ENCODE measurements around the gene TBL1X.
A peak's percentile ranks its signal among the peaks of the same experiment; 100 is the strongest.
"Not testable (repeated sequence)": the region's sequence is repeated elsewhere in the genome, so short reads cannot be mapped to it uniquely, and the experiment has no call there.

The TBL1X gene

DNA sequence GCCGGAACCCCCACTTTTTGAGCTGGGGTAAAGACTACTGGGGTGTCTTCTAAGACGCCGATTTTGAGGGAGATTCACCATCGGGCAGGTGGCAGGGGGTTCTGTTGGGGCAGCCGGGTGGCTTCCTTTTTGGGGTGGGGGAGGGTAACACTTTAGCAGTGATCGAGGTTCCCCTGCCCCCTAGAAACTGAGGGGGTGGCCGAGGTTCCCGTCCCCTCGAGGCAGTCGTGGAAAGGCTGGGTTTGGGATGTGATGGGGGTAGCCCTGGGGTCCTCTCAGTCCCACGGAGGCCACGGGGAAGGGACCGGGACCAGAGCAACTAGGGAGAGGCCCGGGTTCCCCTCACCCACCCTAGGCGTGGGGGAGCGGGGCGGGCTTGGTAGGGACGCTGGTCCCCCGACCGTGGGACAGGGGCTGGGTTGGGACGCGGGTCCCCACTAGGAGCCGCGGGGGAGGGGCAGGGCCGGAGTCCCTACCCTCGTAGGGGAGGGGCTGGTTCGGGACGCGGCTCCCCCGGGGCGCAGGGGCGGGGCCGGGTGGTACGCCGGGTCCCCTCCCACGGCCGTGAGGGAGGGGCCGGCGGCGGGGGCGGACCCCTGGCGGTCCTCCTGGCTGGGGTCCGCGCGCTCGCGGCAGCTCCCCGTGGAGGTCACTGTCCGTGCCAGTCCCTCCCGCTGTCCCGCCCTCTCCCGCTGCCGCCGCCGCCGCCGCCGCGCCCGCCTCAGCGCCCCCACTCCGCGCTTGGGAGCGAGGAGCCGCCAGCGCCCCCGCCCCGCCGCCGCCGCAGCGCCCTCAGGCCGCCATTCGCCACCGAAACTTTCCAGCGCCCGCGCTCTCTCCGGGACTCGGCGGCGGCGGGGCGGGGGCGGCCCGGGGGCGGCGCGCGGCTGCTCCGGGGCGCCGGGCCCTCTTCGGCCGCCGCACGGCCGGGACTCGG, at the start of gene TBL1X:
TSS of gene TBL1X (plus strand) at position 624 of the 937 bp plus-strand sequence. CDS start 188,529 bp downstream, outside the sequence.
- DNase-seq = peak; percentile 44 to 51

DNA sequence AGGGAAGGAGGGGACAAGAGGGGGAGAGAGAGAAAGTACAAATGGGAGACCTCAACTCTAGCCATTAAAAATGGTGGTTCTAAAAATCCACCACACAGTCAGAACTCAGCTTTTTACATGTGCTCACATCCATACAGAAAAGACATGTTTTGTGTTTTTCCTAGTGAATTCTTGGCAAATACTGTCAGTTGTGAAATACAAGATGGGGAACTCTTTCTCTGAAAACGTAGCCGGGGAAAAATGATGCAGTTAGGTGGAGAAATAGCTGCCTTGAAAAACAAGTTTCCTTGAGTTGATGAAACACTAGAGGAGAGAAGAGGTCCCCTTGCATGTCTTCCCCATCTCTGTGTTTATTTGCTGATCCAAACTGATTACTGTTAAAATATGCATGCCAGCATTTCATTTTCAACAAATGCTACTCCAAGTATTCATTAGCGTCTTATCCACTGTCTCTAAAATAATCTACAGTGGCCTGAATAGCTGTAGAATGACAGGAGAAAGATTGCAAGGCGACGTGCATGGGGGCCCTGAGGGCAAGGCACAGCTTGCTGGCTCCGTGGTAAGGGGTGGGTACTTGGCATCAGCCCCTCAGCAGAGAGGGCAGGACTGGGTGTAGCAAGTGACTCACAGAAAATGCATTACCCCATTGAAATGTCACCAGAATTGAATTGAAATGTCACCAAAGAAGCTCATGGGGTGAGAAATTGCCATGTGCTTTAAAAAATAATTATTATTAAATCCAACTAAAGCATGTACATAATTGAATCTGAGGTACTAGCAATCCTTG, 48.1 kb upstream of the TBL1X start:
- DNase-seq = no peak

DNA sequence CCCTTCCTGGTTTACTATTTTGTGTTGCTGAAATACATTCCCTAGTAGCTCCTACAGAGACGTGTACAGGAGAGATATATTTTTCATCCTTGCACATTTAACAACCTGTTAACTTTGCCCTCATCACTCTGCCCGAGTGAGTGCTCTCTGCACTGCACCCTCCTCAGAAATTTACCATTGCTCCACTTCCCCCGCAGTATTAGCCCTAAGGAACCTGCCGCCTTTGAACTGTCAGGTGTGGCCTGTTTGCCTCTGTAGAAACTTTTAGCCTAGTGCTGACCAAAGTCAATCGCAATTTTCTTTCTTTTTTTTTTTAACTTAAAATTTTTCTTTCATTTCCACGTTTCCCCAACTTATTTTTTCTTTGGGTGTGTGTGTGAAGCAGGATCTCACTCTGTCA, 46.6 kb upstream of the TBL1X start:
- DNase-seq = no peak

DNA sequence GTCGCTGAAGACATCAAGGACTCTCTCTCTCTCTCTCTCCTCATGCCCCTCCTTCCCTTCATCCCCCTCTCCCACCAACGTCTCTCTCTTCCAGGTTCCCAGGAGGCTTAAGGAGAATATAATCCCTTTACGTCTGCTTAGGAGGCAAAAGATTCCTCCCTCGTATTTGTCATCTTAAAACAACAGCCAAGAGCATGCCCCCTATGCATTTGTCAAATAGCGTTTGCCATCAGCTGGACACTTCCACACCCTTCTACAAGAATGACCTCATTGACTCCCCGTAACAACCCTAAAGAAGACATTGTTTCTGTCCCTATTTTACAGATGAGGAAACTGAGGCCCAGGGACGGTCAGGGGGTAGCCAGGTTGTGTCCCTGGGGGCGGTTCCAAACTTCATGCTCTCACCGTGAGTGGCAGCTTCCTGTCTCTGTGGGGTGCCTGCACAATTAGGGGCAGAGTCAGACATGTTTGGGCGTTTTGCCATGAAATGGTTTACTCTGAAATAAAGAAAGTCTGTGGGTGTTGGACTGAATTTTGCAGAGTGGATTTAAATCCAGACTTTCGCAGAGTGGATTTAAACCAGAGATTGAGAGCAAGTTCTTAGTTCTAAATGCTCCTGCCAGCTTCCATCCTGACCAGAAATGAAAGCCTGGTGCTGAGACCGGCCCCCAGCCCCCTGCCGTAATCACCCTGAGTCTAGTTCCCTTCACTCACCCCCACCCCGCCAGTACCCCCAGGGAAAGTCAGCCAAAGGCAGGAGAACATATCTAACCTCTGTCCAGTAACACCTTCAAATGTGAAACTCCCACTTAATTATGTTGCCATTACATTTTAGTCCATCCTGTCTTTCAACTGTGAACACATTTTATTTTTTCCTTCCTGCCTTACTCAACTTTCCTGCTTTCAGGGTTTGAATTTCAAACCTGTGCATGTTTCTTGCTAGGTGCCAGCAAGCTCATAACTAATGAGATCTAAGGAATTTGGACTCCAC, 44.3 kb upstream of the TBL1X start:
- no peak for DNase-seq

DNA sequence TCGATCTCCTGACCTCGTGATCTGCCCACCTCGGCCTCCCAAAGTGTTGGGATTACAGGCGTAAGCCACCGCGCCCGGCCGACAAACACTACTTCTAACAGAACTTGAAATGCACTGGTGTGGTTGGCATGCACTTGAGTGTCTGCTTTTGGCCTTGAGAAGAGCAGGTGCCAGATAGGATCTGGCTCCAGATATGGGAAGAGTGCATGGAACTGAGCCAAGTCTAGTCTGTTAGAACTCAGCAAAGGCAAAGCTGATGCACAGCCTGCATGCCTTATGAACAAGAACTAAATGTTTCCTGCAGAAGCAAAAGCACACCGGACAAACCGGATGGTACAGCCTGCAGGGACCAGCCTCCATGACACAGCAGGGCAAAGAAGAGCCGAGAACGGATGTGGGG, 35.1 kb upstream of the TBL1X start:
- DNase-seq = no peak

DNA sequence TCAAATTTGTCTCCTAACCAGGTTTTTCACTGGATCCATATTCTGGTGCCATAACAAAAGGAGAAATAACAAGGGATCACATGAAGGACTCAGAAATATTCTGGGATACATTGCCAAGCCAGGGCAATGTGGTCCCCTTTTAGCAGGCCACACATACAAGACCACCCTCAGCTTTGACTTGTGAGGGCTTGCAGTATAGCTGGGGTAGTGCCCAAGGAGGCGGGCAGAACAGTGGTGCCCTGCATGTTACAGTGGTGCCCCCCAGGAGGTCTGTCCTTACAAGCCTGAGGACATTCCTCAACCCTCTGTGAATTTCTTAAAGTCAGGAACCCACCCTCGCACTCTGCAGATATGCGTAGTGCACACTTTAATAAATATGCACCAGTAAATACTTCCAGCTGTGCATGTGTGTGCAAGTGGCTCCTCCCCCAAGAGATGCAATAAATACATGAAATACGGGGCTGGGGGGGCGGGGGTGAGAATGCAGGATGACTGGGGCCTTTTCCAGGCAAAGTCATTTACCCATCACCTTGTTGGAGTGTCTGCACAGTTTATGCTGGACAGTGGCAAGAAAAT, 34.4 kb upstream of the TBL1X start:
- no peak for DNase-seq

DNA sequence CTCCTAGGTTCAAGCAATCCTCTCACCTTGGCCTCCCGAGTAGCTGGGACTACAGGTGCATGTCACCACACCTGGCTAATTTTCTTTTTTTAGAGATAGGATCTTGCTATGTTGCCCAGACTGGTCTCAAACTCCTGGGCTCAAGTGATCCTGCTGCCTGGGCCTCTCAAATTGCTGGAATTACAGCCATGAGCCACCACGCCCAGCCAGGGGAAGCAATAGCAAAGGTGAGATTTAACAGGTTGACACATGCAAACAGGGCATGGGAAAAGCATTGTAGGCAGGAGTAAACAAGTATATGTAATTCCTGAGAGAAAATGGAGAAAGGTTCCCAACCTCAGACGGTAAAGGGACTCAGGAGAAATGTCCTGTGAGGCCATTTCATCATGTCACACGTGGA, 33.6 kb upstream of the TBL1X start:
- DNase-seq = no peak

DNA sequence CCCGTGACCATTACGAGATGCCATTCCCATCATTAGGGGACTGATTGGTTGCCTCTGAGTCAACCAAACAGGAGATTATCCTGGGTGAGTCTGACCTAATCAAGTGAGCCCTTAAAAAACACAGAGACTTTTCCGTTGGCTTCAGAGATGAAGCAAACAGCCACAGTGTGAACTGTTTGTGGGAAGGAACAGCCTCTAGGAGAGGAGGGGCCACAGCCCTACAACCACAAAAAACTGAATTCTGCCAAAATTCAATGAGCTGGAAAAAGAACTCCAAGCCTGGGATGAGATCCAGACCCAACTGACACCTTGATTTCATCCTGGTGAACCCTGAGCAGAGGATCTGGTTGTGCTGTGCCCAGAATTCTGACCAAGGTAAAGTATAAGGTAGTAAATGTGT, 31.3 kb upstream of the TBL1X start:
- no peak for DNase-seq

DNA sequence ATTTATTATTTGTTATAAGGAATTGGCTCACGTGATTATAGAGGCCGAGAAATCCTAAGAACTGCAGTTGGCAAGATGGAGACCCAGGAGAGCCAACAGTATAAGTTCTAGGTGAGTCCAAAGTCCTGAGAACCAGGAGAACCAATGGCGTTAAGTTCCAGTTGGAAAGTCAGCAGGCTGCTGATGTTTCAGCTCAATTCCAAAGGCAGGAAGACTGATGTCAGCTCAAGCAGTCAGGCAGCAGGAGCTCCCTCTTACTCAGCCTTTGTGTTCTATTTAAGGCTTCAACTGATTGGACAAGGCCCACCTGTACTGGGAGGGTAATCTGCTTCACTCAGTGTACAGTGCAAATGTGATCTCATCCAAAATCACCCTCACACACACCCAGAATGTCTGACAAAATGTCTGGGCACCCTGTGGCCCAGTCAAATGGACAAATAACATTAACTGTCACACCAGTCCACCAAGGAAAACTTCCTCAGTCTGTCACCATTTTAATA, 30.8 kb upstream of the TBL1X start:
- DNase-seq = no peak

DNA sequence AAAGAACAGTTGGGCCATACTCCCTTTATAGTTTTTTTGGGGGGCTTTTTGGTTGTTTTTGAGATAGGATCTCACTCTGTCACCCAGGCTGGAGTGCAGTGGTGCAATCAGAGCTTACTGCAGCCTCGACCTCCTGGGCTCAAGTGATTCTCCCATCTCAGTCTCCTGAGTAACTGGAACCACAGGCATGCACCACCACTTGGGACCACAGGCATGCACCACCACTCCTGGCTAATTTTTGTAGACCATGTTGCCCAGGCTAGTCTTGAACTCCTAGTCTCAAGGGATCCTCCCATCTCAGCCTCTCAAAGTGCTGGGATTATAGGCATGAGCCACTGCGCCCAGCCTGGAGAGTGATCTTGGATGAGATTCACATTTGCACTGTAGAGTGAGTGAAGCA, 29.8 kb upstream of the TBL1X start:
- DNase-seq = not testable (repeated sequence)

DNA sequence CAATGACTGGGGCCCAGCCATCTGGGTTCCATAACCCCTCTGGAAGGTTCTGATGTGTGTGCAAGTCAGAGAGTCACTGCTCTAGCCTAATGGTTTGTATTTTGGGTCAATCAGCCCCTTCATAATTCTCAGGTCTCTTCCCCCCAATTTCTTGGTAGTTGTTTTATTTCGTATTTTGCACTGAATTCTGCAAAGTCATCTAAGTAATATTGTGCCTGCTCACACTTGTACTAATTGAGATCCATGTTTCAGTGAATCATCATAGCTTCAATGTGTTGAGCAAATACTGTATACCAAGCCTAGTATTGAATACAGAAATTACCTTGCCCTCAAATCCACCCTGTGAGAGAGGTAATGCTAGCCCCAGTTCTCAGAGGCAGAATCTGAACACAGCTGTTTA, 28.0 kb upstream of the TBL1X start:
- no peak for DNase-seq

DNA sequence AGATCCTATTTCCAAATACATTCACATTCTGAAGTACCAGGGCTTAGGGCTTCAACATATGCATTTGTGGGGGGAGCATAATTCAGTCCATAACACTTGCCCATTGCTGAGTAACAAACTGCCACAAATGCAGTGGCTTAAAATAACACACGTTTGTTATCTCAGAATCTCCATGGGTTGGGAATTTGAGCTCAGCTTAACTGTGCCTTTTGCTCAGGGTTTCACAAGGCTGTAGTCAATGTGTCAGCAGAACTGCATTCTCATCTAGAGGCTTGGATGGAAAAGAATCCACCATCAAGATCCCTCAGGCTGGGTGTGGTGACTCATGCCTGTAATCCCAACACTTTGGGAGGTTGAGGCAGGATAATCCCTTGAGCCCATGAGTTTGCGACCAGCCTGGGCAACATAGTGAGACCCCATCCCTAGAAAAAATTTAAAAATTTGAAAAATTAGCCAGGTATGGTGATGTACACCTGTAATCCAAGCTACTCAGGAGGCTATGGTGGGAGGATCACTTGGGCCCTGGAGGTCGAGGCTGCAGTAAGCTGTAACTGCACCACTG, 25.8 kb upstream of the TBL1X start:
- no peak for DNase-seq

DNA sequence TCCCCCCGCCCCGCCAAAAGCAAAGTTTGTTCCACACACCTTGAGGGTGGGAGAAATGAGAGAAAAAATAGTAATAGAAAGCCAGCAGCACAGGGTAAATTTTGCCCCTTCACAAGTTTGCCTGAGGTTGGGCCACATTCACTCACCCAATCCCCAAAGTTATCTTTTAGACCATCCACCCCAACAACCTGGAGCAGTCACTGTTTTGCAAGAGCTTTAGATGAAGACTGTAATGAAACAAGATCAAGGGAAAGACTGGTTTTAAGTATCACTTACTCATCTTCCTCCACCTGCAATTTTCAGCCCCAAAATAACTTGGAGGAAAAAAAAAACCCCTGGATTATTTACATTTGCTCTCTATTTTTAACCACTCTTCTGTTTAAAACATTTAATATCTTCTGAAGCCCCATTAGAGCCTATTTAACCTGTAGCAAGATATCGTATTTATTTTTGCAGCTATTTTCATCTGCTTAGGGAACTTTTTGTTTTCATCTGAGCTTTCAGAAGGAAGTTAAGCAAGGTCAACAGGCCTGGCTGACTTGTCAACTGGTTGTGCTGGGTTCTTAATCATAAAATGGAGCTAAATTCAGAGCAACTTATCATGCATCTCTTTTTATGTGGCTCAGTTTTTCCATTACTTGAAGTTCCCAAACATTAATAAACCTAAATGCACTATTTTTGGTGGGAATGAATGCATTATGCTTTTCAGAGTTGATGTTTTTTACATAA, 24.6 kb upstream of the TBL1X start:
- DNase-seq = no peak

DNA sequence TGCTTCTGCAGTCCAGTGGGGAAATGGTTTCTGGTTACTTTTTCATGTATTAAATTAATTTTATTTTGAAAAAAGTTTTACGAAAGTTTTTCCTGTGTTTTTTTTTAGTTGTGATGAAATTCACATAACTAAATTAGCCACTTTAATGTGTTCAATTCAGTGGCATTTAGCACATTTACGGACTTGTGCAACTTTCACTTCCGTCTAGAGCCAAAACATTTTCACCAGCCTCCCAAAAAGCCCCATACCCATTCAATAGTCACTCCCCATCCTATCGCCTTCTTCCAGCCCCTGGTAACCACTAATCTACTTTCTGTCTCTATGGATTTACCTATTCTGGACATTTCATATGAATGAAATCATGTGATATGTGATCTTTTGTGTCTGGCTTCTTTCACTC, 22.8 kb upstream of the TBL1X start:
- DNase-seq = no peak

DNA sequence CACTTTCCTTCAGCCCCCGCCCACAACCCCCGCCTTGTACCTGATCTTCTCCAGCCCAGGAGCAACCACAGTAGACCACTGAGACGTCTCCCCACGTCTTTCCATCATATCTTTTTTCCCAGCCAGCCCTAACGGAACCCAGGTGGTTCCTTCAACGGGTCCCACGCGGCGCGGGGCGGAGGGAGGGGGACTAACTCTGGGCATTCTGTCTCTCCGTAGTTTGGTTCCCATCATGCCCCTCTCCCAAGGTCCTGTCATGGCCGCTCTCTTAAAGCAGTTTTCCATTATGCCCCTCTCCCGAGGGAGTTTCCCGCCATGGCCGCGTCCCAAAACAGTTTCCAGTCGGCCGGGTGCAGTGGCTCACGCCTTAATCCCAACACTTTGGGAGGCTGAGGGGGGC, 21.5 kb upstream of the TBL1X start:
- DNase-seq = no peak

DNA sequence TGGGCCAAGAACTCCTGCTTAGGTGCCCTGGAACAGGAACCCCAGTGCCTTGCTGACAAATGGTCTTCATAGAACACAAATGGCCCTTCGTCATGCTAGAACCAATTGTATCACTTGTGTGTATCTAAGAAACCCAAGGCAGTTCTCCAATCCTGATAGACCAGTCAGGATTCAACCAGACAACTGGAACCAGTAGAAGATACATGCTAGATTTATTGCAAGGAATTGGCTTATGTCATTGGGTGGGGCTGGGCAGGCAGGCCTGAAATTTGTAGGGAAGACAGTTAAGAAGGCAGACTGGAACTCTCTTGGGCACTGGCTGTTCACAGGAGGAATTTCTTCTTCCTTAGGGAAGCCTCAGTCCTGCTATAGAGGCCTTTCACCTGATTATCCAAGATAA, 17.0 kb upstream of the TBL1X start:
- no peak for DNase-seq

DNA sequence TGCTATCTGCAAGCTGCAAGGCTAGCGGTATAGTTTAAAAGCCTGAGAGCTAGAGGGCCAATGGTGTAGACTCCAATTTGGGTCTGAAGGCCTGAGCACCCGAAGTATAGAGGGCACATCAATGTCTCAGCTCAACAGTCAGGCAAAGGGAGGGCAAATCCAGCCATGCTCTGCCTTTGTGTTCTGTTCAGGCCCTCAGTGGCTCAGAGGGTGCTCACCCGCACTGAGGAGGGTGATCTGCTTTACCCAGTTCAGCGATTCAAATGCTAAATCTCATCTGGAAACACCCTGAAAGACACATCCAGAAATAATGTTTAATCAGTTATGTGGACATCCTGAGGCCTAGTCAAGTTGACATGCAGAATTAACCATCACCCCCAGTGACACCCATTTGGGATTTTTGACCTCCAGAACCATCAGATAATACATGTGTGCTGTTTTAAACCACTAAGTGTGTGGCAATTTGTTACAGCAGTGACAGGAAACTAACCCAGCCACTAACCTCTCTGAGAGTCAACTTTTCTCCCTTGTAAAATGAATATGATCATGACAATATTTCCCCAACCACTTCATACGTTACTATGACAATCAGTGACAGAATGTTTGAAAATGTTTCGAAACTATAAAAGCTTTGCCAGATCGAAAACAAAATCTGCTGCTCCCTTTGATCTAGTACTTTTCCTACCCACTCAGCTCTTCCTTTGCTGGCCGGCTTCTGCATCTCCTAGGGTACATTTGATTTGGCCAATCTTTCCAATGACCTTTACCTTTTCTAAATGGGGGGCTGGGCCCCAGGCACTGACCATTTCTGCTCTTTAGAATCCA, 8.4 kb upstream of the TBL1X start:
- peak; percentile 25 to 70 for DNase-seq

DNA sequence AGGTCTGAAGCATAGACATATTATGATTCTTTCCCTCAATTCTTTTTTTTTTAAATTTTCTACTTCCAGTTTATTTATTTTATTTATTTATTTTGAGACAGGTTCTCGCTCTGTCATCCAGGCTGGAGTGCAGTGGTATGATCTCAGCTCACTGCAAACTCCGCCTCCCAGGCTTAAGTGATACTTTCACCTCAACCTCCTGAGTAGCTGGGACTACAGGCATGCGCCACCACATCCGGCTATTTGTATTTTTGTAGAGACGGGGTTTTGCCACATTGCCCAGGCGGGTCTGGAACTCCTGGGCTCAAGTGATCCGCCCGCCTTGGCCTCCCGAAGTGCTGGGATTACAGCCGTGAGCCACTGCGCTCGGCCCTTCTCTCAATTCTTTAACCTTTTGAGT, 6.8 kb upstream of the TBL1X start:
- DNase-seq = peak in 1 of 2 donors; percentile 28

DNA sequence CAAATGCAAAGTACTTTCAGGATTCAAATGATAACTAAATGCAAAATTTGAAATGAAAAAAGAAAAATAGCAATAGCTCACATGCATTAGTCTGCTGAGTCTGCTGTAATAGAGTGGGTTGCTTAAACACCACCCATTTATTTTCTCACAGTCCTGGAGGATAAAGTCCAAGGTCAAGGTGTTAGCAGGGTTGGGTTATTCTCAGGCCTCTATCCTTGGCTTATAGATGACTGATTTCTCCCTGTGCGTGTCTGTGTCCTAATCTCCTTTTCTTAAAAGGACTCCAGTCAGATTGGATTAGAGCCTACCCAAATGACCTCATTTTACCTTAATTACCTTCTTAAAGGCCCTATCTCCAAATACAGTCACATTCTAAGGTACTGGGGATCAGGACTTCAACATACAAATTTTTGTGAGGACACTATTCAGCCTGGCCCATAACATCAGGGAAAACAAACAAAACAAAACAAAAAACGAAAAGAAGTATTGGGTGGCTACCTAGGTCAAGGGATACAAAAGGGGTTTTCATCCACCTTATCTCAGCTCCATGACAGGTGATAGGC, 6.3 kb upstream of the TBL1X start:
- no peak for DNase-seq

Data from CD4-positive, alpha-beta T cell treated with Interferon alpha-2 for 1 hour (primary cell).